ENCODE data around the gene DUSP19.

DUSP19 gene

DNA sequence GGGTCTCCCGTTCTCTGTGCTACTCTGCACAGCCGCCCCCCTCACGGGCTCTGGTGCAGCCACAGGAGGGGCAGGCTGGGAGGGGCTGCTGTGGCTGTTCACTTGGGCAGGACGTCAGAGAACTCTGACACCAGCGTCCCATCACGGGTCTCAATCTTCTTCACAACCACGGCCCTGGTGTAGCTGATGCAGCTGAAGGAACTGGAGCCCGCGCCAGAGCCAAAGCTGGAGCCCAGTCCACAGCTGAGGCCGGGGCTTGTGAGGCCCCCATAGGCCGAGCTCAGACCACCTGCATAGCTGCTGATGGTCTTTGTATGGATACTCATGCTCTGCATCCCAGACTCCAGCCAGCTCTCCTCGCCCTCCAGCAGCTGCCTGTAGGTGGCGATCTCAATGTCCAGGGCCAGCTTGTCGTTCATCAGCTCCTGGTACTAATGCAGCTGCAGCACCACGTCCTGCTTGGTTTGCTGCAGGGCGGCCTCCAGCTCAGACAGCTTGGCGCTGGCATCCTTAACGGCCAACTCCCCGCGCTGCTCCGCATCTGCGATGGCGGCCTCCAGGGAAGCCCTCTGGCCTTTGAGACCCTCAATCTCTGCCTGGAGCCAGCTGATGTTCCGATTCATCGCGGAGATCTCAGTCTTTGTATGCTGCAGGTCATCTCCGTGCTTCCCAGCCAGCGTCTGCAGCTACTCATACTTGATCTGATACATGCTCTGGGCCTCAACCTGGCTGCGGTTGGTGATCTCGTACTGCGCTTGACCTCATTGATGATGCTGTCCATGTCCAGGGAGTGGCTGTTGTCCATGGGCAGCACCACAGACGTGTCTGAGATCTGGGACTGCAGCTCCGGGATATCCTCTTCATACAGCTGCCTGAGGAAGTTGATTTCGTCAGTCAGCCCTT, 7.4 kb upstream of the DUSP19 start:
- H3K4me1 ChIP-seq (ENCODE audit: insufficient read depth, low read length) = no peaks in the 10 kb centered on the region
- H3K27me3 ChIP-seq (ENCODE audit: insufficient read depth, low read length, poor library complexity) = no peaks in the 10 kb centered on the region
- H3K9me3 ChIP-seq (ENCODE audit: insufficient read depth, low read length, severe bottlenecking) = peaks cover 9% of the 10 kb centered on the region
- no peaks in the 10 kb centered on the region for H3K79me2 ChIP-seq (ENCODE audit: insufficient read depth, low read length)
- H3K4me2 ChIP-seq (ENCODE audit: insufficient read depth, low read length) = no peak overlapping the region
- no peak overlapping the region for H3K9ac ChIP-seq (ENCODE audit: low read depth, low read length)
- DNase-seq (no peak), ATAC-seq (ENCODE audit: insufficient read depth, low read depth) (no peak)
- no peak overlapping the region for H3K4me3 ChIP-seq (ENCODE audit: low read depth in 1 of 2, low read length in 2 of 2)
- H3K36me3 ChIP-seq (ENCODE audit: insufficient read depth, low read length) = no peaks in the 10 kb centered on the region
- no peaks in the 10 kb centered on the region for H4K20me1 ChIP-seq (ENCODE audit: insufficient read depth, low read length)
- TF ChIP-seq EZH2 (IDR thresholded peaks at IDR 0.05; ENCODE audit: borderline replicate concordance, low read depth, low read length, severe bottlenecking) (no peak), CTCF (IDR thresholded peaks at IDR 0.05; ENCODE audit: borderline replicate concordance, extremely low read depth, low read length, poor library complexity, severe bottlenecking) (peak; percentile 18)
- no peak overlapping the region for H3K27ac ChIP-seq (ENCODE audit: low read length)
- no peak overlapping the region for H2AFZ ChIP-seq (ENCODE audit: low read depth, low read length)

GRCh38 chr2:183072177-183072576, 6.4 kb upstream of the DUSP19 start:
- Histone ChIP-seq H3K4me3 (ENCODE audit: low read depth in 1 of 2, low read length in 2 of 2) (no peak overlapping the region), H3K9ac (ENCODE audit: low read depth, low read length) (no peak overlapping the region), H3K9me3 (ENCODE audit: insufficient read depth, low read length, severe bottlenecking) (peaks cover 9% of the 10 kb centered on the region), H2AFZ (ENCODE audit: low read depth, low read length) (no peak overlapping the region), H3K36me3 (ENCODE audit: insufficient read depth, low read length) (no peaks in the 10 kb centered on the region), H4K20me1 (ENCODE audit: insufficient read depth, low read length) (no peaks in the 10 kb centered on the region), H3K4me1 (ENCODE audit: insufficient read depth, low read length) (no peaks in the 10 kb centered on the region), H3K27ac (ENCODE audit: low read length) (no peak overlapping the region), H3K27me3 (ENCODE audit: insufficient read depth, low read length, poor library complexity) (no peaks in the 10 kb centered on the region), H3K4me2 (ENCODE audit: insufficient read depth, low read length) (no peak overlapping the region), H3K79me2 (ENCODE audit: insufficient read depth, low read length) (no peaks in the 10 kb centered on the region)
- DNase-seq (no peak), ATAC-seq (ENCODE audit: insufficient read depth, low read depth) (no peak)
- TF ChIP-seq EZH2 (IDR thresholded peaks at IDR 0.05; ENCODE audit: borderline replicate concordance, low read depth, low read length, severe bottlenecking) (no peak), CTCF (IDR thresholded peaks at IDR 0.05; ENCODE audit: borderline replicate concordance, extremely low read depth, low read length, poor library complexity, severe bottlenecking) (no peak)

GRCh38 chr2:183078163-183078463, 434 bp upstream of the DUSP19 start:
- Histone ChIP-seq H3K27me3 (ENCODE audit: insufficient read depth, low read length, poor library complexity) (peaks cover 7% of the 10 kb centered on the region), H3K4me3 (ENCODE audit: low read depth in 1 of 2, low read length in 2 of 2) (no peak overlapping the region), H4K20me1 (ENCODE audit: insufficient read depth, low read length) (no peaks in the 10 kb centered on the region), H3K4me1 (ENCODE audit: insufficient read depth, low read length) (no peaks in the 10 kb centered on the region), H3K79me2 (ENCODE audit: insufficient read depth, low read length) (no peaks in the 10 kb centered on the region), H3K36me3 (ENCODE audit: insufficient read depth, low read length) (no peaks in the 10 kb centered on the region), H3K9me3 (ENCODE audit: insufficient read depth, low read length, severe bottlenecking) (no peaks in the 10 kb centered on the region), H2AFZ (ENCODE audit: low read depth, low read length) (no peak overlapping the region), H3K9ac (ENCODE audit: low read depth, low read length) (no peak overlapping the region), H3K27ac (ENCODE audit: low read length) (no peak overlapping the region), H3K4me2 (ENCODE audit: insufficient read depth, low read length) (no peak overlapping the region)
- DNase-seq (no peak), ATAC-seq (ENCODE audit: insufficient read depth, low read depth) (no peak)
- TF ChIP-seq CTCF (IDR thresholded peaks at IDR 0.05; ENCODE audit: borderline replicate concordance, extremely low read depth, low read length, poor library complexity, severe bottlenecking) (no peak), EZH2 (IDR thresholded peaks at IDR 0.05; ENCODE audit: borderline replicate concordance, low read depth, low read length, severe bottlenecking) (no peak)

All from DND-41 (cell line).